ENCODE results near the gene MINDY4. TPM values are rescaled to one million over a fixed set of nuclear protein-coding genes. Genes with fewer than 3 reads are reported as not detected.

Gene MINDY4
- polyA plus RNA-seq, 2 donors: 1.3 to 1.4 TPM

DNA sequence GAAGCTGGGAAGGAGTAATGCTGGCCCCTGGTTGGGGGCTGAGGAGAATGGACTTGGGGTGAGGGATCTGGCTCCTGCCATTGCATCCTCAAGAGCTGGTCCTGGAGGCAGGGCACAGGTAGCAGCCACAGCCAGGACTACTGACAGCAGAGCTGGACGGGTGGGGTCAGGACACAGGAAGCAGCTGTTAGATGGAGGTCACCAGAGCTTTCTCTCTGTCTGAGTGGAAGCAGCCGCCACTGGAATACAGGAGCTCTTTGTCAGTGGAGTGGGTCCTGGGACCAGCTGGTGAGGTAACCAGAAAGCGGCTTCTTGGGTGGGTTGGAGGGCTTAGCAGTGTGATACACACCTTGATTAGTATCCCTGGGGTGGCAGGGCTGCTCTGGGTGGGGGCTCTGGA is 82.4 kb downstream of the MINDY4 start:
- Histone ChIP-seq H3K4me1 (ENCODE audit: control insufficient read depth in 2 of 2, insufficient read depth in 2 of 2, low read length in 1 of 2) (no peaks in the 10 kb centered on the region), H3K27ac (ENCODE audit: low read depth in 2 of 2, low read length in 1 of 2) (peak overlapping the region in 1 of 2 donors; percentile 87), H3K9me3 (ENCODE audit: control insufficient read depth in 2 of 2, insufficient read depth in 1 of 2, low read depth in 1 of 2, low read length in 1 of 2) (peaks cover 0 to 2% of the 10 kb centered on the region in 2 donors), H3K27me3 (ENCODE audit: control insufficient read depth in 1 of 2, insufficient read depth in 2 of 2, low read length in 2 of 2) (no peaks in the 10 kb centered on the region), H3K4me3 (ENCODE audit: low read depth in 1 of 2, low read length in 2 of 2) (no peak overlapping the region), H3K36me3 (ENCODE audit: control insufficient read depth in 2 of 2, insufficient read depth in 2 of 2, low read length in 1 of 2) (peaks cover 0 to 3% of the 10 kb centered on the region in 2 donors)
- 73 to 84% methylated on average over 3 of the region's 3 CpGs for WGBS, 2 donors

DNA sequence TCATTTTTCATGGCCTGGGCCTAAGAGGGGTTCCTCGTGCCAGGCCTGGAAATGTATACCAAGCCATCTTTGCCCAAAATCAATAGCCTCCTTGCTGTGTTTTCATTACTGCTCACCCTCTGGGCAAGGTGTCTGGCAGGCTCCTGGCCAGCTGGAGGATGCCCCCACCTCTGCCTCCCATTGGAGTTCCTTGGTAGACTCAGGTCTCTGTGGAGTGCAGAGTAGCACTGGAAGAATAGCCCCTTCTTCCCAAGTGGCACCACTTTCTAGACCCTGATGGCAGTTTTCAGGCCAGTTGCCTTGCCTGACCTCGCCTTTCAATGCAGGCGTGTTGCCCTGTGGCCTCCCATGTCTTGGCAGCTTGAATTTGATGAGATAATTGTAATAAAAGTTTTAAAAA is 84.7 kb downstream of the MINDY4 start:
- Histone ChIP-seq H3K27me3 (ENCODE audit: control insufficient read depth in 1 of 2, insufficient read depth in 2 of 2, low read length in 2 of 2) (no peaks in the 10 kb centered on the region), H3K27ac (ENCODE audit: low read depth in 2 of 2, low read length in 1 of 2) (no peak overlapping the region), H3K36me3 (ENCODE audit: control insufficient read depth in 2 of 2, insufficient read depth in 2 of 2, low read length in 1 of 2) (peaks cover 0 to 3% of the 10 kb centered on the region in 2 donors), H3K4me1 (ENCODE audit: control insufficient read depth in 2 of 2, insufficient read depth in 2 of 2, low read length in 1 of 2) (peaks cover 0 to 8% of the 10 kb centered on the region in 2 donors), H3K9me3 (ENCODE audit: control insufficient read depth in 2 of 2, insufficient read depth in 1 of 2, low read depth in 1 of 2, low read length in 1 of 2) (peaks cover 0 to 2% of the 10 kb centered on the region in 2 donors), H3K4me3 (ENCODE audit: low read depth in 1 of 2, low read length in 2 of 2) (no peak overlapping the region)
- 83 to 84% methylated on average over 3 of the region's 3 CpGs for WGBS, 2 donors

DNA sequence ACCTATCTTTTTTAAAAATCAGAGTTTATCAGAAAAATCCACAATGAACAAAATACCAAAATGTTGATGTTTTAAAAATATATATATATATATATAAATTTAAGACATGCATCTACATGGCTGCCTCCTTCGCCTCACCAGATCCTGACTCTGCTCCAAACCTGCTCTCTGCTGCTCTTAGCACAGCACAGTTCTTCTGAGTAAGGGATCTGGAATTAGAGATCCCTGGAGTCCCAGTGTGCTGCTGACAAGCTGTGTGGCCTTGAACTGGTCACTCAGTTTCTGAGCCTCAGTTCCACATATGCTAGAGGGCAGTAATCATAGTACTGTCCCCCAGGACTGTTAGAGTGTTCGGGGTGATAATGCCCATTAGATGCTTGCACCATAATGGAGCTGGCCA is 87.4 kb downstream of the MINDY4 start:
- H3K9me3 ChIP-seq (ENCODE audit: control insufficient read depth in 2 of 2, insufficient read depth in 1 of 2, low read depth in 1 of 2, low read length in 1 of 2): peaks cover 0 to 2% of the 10 kb centered on the region in 2 donors
- H3K27ac ChIP-seq (ENCODE audit: low read depth in 2 of 2, low read length in 1 of 2): no peak overlapping the region
- no peak overlapping the region for H3K4me3 ChIP-seq (ENCODE audit: low read depth in 1 of 2, low read length in 2 of 2)
- peaks cover 0 to 3% of the 10 kb centered on the region in 2 donors for H3K36me3 ChIP-seq (ENCODE audit: control insufficient read depth in 2 of 2, insufficient read depth in 2 of 2, low read length in 1 of 2)
- WGBS, 2 donors: 95 to 97% methylated on average over 2 of the region's 2 CpGs
- H3K4me1 ChIP-seq (ENCODE audit: control insufficient read depth in 2 of 2, insufficient read depth in 2 of 2, low read length in 1 of 2): peaks cover 0 to 8% of the 10 kb centered on the region in 2 donors
- H3K27me3 ChIP-seq (ENCODE audit: control insufficient read depth in 1 of 2, insufficient read depth in 2 of 2, low read length in 2 of 2): no peaks in the 10 kb centered on the region

DNA sequence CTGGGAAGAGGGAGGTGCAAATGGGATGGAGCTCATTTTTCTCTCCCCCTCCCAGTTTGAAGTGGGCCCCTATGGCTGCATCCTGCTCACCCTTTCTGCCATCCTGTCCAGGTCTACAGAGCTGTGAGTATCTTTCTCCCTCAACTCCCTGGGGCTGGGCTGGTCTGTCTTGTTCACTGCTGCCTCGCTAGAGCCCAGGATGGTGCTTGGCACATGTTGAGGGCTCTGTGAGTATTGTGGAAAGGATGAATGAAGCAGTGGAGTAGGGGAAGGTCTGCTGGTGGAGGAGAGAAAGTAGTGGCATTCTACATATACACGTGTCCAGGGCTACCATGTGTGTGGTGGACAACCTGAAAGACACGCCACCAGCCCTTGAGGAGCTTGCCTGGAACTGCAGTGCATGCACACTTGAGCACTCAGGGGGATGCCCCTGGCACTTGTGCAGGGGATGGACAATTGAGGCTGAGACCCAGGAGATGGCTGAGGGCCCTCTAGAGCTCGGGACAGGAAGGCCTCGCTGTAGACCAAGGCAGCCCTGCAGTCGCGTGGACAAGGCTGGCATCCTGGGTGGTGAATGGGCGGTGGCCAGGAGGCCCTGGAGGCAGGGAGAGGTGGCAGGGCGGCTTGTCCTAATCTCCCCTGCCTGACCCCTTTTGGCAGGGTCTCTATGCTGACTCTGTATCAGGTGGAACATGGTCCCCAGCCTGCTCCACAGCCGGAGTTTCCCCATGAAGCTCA is 88.2 kb downstream of the MINDY4 start:
- Histone ChIP-seq H3K4me1 (ENCODE audit: control insufficient read depth in 2 of 2, insufficient read depth in 2 of 2, low read length in 1 of 2) (peaks cover 0 to 8% of the 10 kb centered on the region in 2 donors), H3K36me3 (ENCODE audit: control insufficient read depth in 2 of 2, insufficient read depth in 2 of 2, low read length in 1 of 2) (peaks cover 0 to 3% of the 10 kb centered on the region in 2 donors), H3K27ac (ENCODE audit: low read depth in 2 of 2, low read length in 1 of 2) (no peak overlapping the region), H3K9me3 (ENCODE audit: control insufficient read depth in 2 of 2, insufficient read depth in 1 of 2, low read depth in 1 of 2, low read length in 1 of 2) (peaks cover 0 to 2% of the 10 kb centered on the region in 2 donors), H3K4me3 (ENCODE audit: low read depth in 1 of 2, low read length in 2 of 2) (no peak overlapping the region), H3K27me3 (ENCODE audit: control insufficient read depth in 1 of 2, insufficient read depth in 2 of 2, low read length in 2 of 2) (no peaks in the 10 kb centered on the region)
- 85% methylated on average over 10 of the region's 10 CpGs for WGBS, 2 donors

GRCh38 chr7:30859940-30860496 is 88.8 kb downstream of the MINDY4 start:
- Histone ChIP-seq H3K27ac (ENCODE audit: low read depth in 2 of 2, low read length in 1 of 2) (no peak overlapping the region), H3K4me1 (ENCODE audit: control insufficient read depth in 2 of 2, insufficient read depth in 2 of 2, low read length in 1 of 2) (peaks cover 0 to 8% of the 10 kb centered on the region in 2 donors), H3K27me3 (ENCODE audit: control insufficient read depth in 1 of 2, insufficient read depth in 2 of 2, low read length in 2 of 2) (no peaks in the 10 kb centered on the region), H3K4me3 (ENCODE audit: low read depth in 1 of 2, low read length in 2 of 2) (no peak overlapping the region), H3K36me3 (ENCODE audit: control insufficient read depth in 2 of 2, insufficient read depth in 2 of 2, low read length in 1 of 2) (no peaks in the 10 kb centered on the region), H3K9me3 (ENCODE audit: control insufficient read depth in 2 of 2, insufficient read depth in 1 of 2, low read depth in 1 of 2, low read length in 1 of 2) (peaks cover 0 to 2% of the 10 kb centered on the region in 2 donors)
- WGBS, 2 donors: 79 to 82% methylated on average over 13 of the region's 13 CpGs

DNA sequence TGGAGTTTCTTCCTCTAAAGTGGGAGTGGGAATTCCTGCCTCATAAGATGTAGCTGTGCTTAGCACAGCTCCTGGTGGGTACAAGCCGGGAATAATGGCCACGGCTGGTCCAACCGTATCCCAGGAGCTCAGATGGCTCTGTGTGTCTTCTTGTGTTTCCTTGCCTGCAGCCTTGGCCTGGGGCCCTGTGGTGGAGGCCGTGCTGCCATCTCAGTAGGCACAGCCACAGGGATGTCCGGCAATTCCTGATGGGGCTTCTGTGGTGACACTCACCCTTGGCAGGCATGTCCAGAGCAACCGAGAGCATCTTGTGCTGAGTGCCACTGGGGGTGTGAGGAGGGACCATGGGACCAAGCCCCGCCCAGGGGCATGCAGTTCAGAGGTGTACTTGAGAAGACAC is 90.4 kb downstream of the MINDY4 start:
- H3K27ac ChIP-seq (ENCODE audit: low read depth in 2 of 2, low read length in 1 of 2): no peak overlapping the region
- H3K27me3 ChIP-seq (ENCODE audit: control insufficient read depth in 1 of 2, insufficient read depth in 2 of 2, low read length in 2 of 2): no peaks in the 10 kb centered on the region
- H3K9me3 ChIP-seq (ENCODE audit: control insufficient read depth in 2 of 2, insufficient read depth in 1 of 2, low read depth in 1 of 2, low read length in 1 of 2): peaks cover 0 to 2% of the 10 kb centered on the region in 2 donors
- H3K4me1 ChIP-seq (ENCODE audit: control insufficient read depth in 2 of 2, insufficient read depth in 2 of 2, low read length in 1 of 2): peaks cover 0 to 11% of the 10 kb centered on the region in 2 donors
- H3K36me3 ChIP-seq (ENCODE audit: control insufficient read depth in 2 of 2, insufficient read depth in 2 of 2, low read length in 1 of 2): no peaks in the 10 kb centered on the region
- no peak overlapping the region for H3K4me3 ChIP-seq (ENCODE audit: low read depth in 1 of 2, low read length in 2 of 2)
- 94 to 95% methylated on average over 7 of the region's 7 CpGs for WGBS, 2 donors

DNA sequence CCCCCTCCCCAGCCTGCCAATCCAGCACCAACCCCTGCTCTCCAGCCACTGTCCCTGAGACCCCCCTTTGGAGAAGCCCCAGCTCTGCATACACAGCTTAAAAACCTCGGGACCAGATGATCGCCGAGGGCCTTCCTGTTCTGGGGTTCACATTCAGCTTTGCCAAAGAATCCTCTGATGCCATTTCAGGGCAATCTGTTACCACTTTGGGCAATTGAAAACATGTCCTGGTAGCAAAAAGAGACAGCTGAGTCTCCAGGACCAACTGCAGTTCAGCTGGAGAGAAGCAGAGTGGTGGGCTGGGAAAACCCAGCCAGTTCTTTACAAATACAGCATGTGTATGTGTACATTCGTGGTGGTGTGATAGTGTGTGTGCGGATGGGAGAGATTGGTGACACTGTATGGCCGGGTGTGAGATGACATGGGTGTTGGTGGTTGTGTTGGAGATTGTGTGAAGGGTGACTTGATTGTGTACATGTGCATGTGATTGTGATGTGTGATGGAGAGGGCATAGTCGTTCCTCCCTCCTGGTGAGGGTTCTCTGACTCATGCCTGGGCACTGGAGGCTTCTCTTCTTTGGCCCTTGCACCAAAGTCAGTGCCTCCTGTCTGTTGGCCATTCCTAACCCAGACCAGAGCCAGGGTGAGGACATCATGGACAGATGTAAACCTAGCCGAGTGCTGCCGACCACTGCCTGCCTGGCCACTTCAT is 91.9 kb downstream of the MINDY4 start:
- no peaks in the 10 kb centered on the region for H3K9me3 ChIP-seq (ENCODE audit: control insufficient read depth in 2 of 2, insufficient read depth in 1 of 2, low read depth in 1 of 2, low read length in 1 of 2)
- H3K4me1 ChIP-seq (ENCODE audit: control insufficient read depth in 2 of 2, insufficient read depth in 2 of 2, low read length in 1 of 2): peaks cover 0 to 11% of the 10 kb centered on the region in 2 donors
- H3K27ac ChIP-seq (ENCODE audit: low read depth in 2 of 2, low read length in 1 of 2): peak overlapping the region; percentile 29 to 44
- WGBS, 2 donors: 77 to 84% methylated on average over 9 of the region's 9 CpGs
- H3K27me3 ChIP-seq (ENCODE audit: control insufficient read depth in 1 of 2, insufficient read depth in 2 of 2, low read length in 2 of 2): no peaks in the 10 kb centered on the region
- H3K36me3 ChIP-seq (ENCODE audit: control insufficient read depth in 2 of 2, insufficient read depth in 2 of 2, low read length in 1 of 2): no peaks in the 10 kb centered on the region
- H3K4me3 ChIP-seq (ENCODE audit: low read depth in 1 of 2, low read length in 2 of 2): no peak overlapping the region

- Histone ChIP-seq H3K4me3 (ENCODE audit: low read depth in 1 of 2, low read length in 2 of 2) (no peak overlapping the region), H3K27ac (ENCODE audit: low read depth in 2 of 2, low read length in 1 of 2) (peak overlapping the region in 1 of 2 donors; percentile 29), H3K27me3 (ENCODE audit: control insufficient read depth in 1 of 2, insufficient read depth in 2 of 2, low read length in 2 of 2) (no peaks in the 10 kb centered on the region), H3K4me1 (ENCODE audit: control insufficient read depth in 2 of 2, insufficient read depth in 2 of 2, low read length in 1 of 2) (peaks cover 0 to 11% of the 10 kb centered on the region in 2 donors), H3K36me3 (ENCODE audit: control insufficient read depth in 2 of 2, insufficient read depth in 2 of 2, low read length in 1 of 2) (no peaks in the 10 kb centered on the region), H3K9me3 (ENCODE audit: control insufficient read depth in 2 of 2, insufficient read depth in 1 of 2, low read depth in 1 of 2, low read length in 1 of 2) (no peaks in the 10 kb centered on the region)
- 49 to 67% methylated on average over 4 of the region's 4 CpGs for WGBS, 2 donors
Observed at GRCh38 chr7:30863706-30864035, 92.5 kb downstream of the MINDY4 start.

- Histone ChIP-seq H3K4me3 (ENCODE audit: low read depth in 1 of 2, low read length in 2 of 2) (no peak overlapping the region), H3K27ac (ENCODE audit: low read depth in 2 of 2, low read length in 1 of 2) (no peak overlapping the region), H3K9me3 (ENCODE audit: control insufficient read depth in 2 of 2, insufficient read depth in 1 of 2, low read depth in 1 of 2, low read length in 1 of 2) (no peaks in the 10 kb centered on the region), H3K27me3 (ENCODE audit: control insufficient read depth in 1 of 2, insufficient read depth in 2 of 2, low read length in 2 of 2) (no peaks in the 10 kb centered on the region), H3K36me3 (ENCODE audit: control insufficient read depth in 2 of 2, insufficient read depth in 2 of 2, low read length in 1 of 2) (no peaks in the 10 kb centered on the region), H3K4me1 (ENCODE audit: control insufficient read depth in 2 of 2, insufficient read depth in 2 of 2, low read length in 1 of 2) (peaks cover 0 to 11% of the 10 kb centered on the region in 2 donors)
- WGBS, 2 donors: 86 to 88% methylated on average over 3 of the region's 3 CpGs
Observed at GRCh38 chr7:30864101-30864500, 92.9 kb downstream of the MINDY4 start.

Measured in esophagus (tissue), 2 donors.